NCI-H748 (cell line): ENCODE measurements around the gene VAX1.
"Not testable (repeated sequence)": the region's sequence is repeated elsewhere in the genome, so short reads cannot be mapped to it uniquely, and the experiment has no call there.

Experiments used
- DNase-seq: peaks from one replicate; lab custom pipeline; 2025; ENCODE audit not compliant: unreplicated experiment; lab: John Stamatoyannopoulos, UW

The VAX1 gene, protein sequence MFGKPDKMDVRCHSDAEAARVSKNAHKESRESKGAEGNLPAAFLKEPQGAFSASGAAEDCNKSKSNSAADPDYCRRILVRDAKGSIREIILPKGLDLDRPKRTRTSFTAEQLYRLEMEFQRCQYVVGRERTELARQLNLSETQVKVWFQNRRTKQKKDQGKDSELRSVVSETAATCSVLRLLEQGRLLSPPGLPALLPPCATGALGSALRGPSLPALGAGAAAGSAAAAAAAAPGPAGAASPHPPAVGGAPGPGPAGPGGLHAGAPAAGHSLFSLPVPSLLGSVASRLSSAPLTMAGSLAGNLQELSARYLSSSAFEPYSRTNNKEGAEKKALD

DNA sequence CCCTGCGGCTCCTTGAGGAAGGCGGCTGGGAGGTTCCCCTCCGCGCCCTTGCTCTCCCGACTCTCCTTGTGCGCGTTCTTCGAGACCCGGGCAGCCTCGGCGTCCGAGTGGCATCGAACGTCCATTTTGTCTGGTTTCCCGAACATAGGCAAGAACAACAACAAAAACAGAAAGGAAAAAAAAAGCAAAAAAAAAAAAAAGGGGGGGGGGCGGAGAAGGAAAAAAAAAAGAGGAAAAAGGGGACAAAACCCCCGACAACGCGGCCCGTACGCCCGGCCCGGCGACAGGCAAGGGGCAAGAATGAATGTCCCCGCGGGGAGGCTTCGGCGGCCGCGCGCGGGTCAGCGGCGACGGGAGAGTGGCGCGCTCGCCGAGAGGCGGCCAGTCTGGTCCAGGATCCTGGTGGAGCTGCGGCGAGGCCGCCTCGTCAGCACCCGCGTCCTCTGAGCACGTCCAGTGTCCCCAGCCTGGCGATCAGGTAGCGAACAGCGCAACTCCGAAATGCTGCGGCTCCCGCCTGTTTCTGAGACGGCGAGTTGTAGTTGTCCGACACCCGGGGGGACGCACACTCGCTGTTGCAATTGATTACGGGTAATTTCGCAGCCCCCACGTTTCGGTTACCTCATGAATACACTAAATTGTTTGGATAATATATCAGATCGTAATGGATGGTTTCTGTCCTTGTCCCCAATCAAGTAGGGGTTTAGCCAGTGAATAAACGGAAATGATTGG is at the start of gene VAX1:
Gene VAX1, minus strand, starts transcription at position 360 of the 732 bp plus-strand sequence. Its CDS starts 214 bp downstream, at position 146.
- DNase-seq: peak; percentile 72

DNA sequence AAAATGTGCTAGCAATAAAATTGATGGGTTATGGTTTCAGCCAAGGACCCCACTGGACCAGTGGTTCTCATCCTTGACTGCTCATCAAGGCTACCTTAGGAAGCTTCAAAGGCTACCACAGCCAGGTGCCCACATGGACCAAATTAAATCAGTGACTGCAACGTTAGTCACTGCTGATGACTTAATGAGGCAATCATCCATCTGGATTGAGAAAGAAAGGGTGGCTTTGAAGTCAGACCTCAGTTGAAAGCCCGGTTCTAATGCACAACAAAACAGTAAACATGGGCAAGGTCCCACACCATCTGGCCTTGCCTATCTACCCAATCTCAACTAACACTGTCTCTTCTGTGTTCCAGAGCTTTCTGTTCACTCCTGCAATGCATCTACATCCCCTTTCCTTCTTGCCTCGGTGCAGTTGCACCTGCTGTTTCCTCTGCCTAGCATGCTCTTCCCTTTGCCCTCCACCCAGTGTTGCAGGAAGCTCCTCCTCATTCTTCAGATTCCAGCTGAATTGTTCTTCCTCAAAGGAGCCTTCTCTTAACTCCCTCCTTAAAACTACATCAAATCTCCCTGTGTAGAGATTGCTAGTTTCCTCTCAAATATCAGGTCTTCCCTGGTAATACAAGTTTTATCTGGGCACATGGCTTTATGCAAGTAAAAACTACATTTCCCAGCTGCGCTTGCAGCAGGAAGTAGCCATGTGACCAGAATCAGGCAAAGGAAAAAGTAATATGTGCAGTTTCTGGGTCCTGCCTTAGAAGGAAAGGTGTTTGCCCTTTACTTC is 49.0 kb upstream of the VAX1 start:
- DNase-seq: no peak

DNA sequence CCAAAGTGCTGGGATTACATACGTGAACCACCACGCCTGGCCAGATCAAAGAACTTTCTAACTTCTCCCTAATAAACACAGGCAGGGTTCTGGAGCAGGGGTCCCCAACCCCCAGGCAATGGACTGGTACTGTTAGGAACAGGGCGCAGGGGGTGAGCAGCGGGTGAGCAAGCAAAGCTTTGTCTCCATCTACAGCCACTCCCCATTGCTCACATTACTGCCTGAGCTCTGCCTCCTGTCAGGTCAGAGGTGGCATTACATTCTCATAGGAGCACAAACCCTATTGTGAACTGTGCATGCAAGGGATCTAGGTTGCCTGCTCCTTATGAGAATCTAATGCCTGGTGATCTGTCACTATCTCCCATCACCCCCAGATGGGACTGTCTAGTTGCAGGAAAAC is 47.7 kb upstream of the VAX1 start:
- DNase-seq: not testable (repeated sequence)

DNA sequence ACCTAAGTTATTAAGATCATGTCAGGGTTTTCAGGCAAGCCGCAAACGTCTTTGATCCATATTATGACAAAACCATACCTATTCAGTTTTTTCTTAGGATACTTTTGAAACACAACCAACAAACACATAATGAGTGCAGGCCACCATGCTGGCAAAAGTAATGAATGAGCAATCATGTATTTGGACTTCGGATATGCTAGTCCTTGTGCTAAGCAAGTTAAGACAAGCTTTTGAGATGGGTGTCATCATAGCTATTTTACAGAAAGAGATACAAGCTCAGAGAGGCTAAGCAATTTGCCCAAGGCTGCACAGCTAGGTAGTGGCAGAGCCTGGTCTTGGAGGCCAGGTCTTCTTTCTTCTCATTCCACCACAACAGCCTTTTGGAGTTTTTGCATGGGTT is 46.8 kb upstream of the VAX1 start:
- no peak for DNase-seq

DNA sequence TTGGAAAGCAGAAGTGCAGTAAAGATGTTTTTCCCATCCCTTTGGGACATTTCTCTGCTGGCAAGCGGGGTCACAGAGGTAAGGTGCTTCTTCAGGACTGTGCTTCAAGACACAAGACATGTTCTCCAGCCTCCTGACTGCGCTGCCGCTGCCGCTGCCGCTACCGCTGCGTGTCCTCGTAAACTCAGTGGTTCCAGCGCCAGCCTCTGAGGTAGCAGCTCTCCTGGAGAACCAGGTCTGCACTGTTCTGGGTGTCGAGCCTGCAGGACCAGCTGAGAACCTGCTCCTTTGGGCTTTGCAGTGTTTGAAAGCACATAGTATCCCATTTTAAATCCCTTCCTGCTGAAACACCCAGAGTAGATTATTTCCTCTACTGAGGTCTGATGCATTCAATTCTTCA is 46.2 kb upstream of the VAX1 start:
- DNase-seq: no peak

DNA sequence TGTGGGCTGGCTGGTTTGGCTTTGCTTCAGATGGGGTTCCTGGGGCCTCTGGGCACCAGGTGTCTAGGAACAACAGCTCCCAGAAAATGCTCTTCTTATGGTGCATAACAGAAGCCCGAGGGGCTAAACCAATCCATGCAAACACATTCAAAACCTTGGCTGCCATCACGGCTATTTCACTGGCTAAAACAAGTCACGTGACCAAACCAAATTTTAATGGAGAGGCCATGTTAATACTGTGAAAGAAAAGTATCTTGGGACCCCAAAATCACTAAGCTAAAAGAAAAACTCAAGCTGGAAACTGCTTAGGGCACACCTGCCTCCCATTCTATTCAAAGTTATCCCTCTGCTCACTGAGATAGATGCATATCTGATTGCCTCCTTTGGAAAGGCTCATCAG is 40.1 kb upstream of the VAX1 start:
- DNase-seq: no peak

DNA sequence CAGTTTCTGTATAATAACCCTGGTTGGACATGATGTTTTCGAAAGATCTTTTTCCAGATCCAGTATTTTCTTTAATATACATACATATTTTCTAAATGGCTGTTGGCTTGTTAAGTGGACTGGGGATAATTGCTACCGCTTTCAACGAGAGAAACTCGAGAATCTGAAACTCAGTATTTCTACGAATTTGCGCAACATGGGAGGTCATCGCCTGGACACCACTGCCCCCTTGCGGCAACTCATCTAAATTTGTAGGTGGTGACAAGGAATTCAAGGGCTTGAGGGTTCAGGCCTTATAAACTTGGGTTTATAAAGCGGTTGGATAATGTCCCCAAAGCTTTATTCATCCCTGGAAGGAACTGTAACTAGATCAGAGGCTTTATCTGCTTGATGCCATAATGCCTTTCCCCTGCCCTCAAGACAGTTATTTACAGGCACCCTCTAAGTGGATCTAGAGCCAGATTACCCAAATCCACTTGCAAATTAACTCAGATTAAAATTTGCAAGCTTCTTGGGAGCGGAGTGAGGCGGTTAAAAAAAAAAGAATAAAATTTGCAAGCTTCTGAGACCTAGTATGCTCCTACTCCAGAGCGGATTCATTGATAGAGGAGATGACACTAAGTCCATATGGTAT is 37.9 kb upstream of the VAX1 start:
- DNase-seq: peak; percentile 65

DNA sequence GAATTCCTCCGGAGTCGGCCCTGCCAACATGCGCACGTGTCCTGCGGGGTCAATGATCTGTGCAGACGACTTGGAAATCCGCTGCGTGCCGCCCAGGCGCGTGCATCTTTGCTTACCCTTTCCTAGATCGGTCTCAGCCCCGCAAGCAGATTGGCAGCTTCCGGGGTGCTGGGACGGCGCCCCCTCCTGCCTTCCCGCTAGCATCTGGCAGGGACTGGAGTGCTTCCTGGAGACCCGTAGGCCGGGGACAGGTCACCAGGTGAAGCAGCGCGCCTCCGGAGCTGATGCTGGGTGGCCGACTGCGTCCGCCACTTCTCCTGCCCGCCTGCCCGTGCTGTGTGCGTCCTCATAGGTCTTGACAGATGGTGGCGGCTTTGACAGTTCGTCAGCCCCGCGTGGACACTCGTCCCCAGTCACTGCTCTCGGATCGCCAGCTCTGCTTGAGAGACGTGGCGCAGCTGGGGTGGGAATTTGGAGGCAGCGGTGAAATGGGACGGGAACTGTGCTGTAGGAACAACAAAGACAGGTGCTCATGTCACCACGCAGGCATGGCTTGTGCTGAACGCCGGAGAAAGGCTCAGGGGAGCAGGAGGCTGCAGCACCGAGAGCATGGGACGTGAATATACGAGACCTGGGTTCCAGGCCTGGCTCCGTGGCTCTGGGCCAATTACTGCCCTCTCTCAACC is 37.3 kb upstream of the VAX1 start:
- DNase-seq: peak; percentile 62

DNA sequence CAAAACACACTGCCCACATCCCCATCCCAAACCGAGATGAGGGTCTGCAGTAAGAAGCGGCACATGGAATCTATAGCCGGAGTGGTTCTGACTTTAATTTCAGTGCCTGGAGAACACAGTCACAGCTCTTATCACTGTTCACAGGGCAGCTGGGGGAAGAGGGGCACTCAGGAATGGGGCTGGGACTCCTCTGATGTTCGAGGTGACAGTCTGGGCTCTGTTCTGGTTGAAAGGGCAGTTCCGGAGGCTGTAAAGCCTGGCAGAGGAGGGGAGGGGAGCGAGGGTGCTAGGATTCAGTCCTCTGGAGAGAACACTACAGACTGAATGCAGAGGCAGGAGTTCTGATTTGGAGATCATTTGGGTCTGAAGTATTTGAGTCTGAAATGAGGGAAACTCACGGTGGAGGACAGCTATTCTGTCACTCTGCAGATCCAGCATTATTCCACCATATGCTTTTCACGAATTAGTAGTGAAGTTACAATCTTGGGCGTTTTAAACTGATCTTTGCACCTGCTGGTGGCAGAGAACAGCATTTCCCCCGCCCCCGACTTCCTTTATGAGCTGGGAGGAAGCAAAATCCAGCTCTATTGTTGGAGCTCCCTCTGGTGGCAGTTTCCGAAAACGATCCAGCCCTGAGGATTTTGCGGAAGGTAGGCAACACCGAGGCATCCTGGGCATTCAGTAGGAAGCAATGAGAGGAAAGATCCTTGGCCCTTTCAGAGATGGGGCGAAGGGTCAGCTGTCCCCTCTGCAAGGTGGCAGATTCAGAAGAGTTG is 36.6 kb upstream of the VAX1 start:
- peak; percentile 72 for DNase-seq

DNA sequence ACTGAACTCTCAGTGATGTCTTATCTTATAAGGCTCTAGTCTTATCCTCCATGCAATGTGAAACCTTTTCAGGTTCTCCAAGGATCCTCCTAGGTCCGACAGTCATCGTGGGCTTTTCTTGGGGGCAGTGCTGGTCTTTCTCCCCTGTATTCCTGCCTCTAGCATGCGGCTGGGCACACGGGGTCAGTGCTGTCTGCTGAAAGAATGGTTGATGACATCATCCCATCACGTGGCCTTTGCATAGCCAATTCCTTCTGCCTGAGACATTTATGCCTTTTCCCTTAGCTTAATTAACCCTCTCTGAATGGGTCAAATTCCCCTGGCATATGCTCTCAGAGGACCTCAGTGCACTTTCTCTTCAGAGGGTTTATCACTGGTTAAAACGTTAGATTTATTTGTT is 32.2 kb upstream of the VAX1 start:
- DNase-seq: no peak

DNA sequence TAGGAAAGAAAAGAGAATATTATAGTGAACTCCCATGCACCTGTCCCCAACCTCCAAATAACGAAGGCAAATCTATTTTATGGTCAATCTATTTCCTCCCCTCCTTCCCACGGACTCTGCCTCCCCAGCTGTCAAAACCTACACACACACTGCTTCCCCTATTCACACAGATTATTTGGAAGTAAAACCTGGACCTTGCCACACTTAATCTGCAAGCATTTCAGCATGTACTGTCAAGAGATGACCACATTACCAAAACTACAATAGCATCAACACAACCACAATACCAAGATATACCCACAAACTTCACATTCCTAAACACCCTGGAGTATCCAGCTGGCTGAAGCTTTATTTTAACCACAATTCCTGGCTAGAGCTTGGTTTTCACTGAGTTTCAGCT is 31.4 kb upstream of the VAX1 start:
- no peak for DNase-seq

DNA sequence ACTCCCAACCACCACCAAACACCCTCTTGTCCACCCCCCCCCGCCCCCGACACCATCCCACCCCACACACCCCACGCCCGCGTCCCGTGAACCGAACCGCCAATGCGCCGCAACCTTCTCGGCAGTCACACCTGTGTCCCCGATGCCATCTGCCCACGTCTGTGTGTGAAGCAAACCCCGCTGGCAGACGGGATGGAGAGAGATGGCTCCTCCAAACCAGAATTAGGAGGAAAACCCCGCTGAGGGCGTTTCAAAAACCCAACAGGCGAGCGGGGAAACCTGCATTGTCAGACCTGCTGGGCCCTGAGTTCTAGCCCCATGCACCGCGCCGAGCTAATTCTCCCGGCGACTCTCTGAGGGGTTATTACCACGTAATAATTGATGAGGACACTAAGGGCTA is 30.7 kb upstream of the VAX1 start:
- DNase-seq: no peak

DNA sequence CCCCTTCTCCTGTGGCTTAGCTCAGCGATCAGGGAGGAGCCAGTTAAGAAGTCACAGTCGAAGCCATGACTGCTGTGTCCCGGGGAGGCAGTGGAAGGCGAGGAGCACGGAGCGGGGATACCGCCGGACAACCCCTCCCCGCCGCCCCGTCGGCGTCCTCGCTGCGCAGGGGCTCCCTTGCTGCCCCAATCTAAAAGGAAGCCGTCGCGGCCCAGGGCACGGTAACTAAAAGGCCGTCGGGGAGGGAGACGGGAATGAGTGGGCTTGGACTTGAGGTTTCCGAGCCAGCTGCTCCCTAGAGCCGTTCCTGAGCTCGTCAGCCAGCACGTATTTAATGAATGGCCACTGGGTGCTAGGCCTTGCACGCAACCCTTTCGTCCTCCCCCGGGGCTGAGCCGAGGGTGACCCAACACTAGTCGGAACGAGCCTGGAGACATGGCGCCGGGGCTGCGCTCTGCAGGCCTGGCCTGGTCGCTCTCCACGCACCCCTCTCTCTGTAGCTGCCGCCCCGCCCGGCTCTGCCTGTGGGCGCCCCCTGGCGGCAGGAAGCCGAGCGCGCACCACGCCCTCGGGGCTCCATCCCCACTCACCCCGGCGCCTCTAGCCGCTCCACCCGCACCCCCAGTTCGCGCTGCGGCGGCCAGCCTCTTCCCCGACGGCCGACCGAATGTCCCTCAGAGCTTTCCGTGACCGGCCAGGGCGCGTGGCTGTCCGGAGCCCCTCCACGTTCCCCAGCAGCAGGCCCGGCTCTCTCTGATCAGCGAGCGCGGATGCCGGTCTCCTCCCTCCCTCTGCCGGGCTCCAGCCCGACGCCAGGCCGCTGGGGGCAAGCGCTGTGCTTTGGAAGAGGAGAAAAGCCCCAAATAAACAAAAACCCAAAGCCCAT is 30.0 kb upstream of the VAX1 start:
- DNase-seq: peak; percentile 49

DNA sequence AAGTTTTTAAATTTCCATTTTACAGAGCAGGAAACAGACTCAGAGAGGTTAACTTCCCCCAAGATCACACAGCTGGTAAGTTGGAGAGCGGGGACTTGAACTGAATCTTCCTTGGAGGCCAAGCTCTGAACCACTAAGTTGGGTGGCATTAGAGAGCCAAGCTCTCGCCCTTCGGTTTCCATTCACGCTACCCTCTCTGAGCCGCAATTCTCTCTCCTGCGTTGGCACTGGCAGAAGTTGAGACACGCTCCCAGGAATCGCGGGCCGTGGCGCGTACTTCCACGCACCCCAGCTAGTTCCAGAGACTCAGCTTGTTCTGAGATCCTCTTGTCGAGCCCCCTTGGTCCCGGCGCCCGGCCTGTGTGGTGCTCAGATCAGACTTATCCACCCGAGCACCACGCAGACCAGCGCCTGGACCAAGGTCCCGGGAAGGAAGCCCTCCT is 29.3 kb upstream of the VAX1 start:
- no peak for DNase-seq

DNA sequence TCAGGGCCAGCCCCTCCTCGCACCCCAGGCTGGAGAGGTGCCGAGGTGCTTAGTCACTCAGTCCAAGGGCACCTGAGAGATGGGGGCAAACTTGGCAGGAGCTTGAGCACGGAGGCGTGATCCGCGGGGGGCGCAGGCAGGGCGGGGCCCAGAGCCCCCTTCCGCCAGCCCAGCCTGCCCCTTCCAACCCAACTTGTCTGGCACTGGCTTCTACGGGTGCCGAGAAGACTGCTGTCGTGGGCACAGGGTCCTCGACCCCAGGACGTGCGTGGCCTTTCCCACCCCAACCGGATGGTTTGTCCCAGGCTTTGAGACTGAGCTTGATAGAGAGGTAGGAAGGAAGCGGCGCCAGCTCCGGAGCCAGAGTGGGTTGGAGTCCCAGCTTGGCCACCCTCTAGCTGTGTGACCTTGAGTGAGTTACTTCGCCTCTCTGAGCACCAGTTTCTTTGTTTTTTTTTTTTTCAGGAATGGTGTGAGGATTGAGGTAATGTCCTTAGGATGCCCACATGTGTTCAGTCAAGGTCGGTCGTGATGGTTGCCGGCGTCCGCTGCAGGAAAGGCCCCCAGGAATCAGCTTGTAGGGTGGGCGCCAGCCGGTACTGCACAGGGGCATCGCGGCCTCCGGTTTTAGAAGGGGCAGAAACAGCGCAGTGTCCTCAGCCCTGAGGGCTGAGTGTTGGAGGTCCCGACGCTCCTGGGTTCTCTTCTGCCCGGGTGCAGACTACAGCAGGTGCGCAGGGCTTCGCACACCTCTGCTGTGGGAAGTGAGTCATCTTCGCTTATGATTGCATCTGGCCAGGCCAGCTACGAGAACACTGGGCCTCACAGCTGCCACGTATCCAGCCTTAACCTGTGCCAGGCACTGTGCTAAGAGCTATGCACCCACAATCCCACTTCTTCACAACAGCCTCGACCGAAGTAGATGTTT is 28.6 kb upstream of the VAX1 start:
- no peak for DNase-seq

DNA sequence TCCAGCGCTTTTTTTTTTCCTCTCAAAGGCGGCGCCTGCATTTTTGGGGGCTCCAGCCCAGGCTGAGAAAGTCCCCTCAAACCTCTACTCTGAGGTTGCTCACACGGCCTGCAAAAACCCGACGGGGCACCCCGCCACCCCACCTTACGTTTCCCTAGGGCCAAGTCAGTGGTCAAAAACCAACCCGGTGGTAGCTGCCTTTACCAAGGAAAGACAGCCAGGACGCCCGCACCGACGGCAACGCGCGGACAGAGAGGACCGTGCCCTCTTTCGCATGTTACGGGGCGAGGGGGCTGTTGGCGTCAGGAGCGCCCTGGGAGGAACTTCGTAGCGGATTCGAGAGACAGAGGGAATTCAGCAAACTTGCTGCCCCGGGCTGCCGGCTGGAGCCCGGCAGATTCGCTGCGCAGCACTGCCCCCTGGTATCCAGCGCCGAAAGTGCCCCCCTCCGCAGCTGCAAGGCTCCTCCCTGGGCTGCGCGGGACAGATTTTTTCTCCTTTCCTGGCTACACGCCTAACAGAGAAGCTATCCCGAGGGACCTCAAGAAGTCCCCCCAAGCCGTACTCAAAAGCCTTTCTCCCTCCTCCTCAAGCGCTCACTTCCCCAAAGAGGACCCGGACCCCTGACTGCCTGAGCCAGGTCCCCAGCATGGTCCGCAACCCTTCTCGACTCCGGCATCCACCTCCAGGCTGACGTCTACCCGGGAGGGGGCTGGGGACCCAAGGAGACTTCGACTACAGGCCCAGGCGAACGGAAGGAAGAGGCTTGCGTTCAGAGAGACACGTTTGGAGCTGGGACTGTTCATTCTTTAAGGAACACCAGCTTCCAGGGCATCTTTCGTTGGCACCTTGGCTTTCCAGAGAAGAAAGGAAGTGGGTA is 27.7 kb upstream of the VAX1 start:
- DNase-seq: peak; percentile 68
